ENCODE measurements around the gene SUN1. TPM values are rescaled to one million over a fixed set of nuclear protein-coding genes. Genes with fewer than 3 reads are reported as not detected.

SUN1 gene
- total and polyA plus RNA-seq, 2 experiments from 2014 or later, result 63.3 to 145 TPM

- no peak overlapping the region for H3K4me3 Mint-ChIP-seq
- H3K4me1 ChIP-seq (ENCODE audit: insufficient read depth), result no peaks in the 10 kb centered on the region
- H3F3A ChIP-seq (replicated peaks; ENCODE audit: low read depth), result peaks cover 4% of the 10 kb centered on the region; the same call in 1 of the 2 replicates
- H3K79me2 ChIP-seq (replicated peaks; ENCODE audit: insufficient read depth), result peaks cover 32% of the 10 kb centered on the region
- peaks cover 17% of the 10 kb centered on the region for H4K20me1 ChIP-seq (replicated peaks; ENCODE audit: insufficient read depth)
- H3K27me3 Mint-ChIP-seq (ENCODE audit: insufficient read depth, low read depth, poor library complexity), result peaks cover 4% of the 10 kb centered on the region
- DNase-seq (ENCODE audit: low spot score) (no peak), ATAC-seq (no peak)
- no peak overlapping the region for H3K27ac Mint-ChIP-seq
- no peak overlapping the region for H2AFZ ChIP-seq
- H3K27ac ChIP-seq (ENCODE audit: low read depth), result no peak overlapping the region
- peaks cover 7% of the 10 kb centered on the region for H3K9me3 Mint-ChIP-seq
- H3K4me3 ChIP-seq, result no peak overlapping the region
- H3K36me3 ChIP-seq (ENCODE audit: insufficient read depth), result peaks cover 41% of the 10 kb centered on the region; the same call in 1 of the 2 replicates
- H3K36me3 Mint-ChIP-seq (ENCODE audit: low read depth), result peaks cover 78% of the 10 kb centered on the region
- H3K4me2 ChIP-seq, result no peak overlapping the region
- H3K9me2 ChIP-seq (ENCODE audit: insufficient read depth), result no peaks in the 10 kb centered on the region
- no peaks in the 10 kb centered on the region for H3K27me3 ChIP-seq (ENCODE audit: insufficient read depth)
- no peaks in the 10 kb centered on the region; the same call in 2 of the 3 replicates for H3K4me1 Mint-ChIP-seq
- TF ChIP-seq EZH2 (IDR thresholded peaks at IDR 0.05; ENCODE audit: low read depth, unreplicated experiment) (no peak), REST (IDR thresholded peaks at IDR 0.05; ENCODE audit: unreplicated experiment) (no peak), EZH2phosphoT487 (IDR thresholded peaks at IDR 0.05; ENCODE audit: unreplicated experiment) (no peak), CTCF (conservative IDR thresholded peaks at IDR 0.05; ENCODE audit: low read depth in 2 of 2) (no peak), ETS1 (IDR thresholded peaks at IDR 0.05) (no peak), STAT1 (IDR thresholded peaks at IDR 0.05; ENCODE audit: unreplicated experiment) (no peak), NANOG (IDR thresholded peaks at IDR 0.05; ENCODE audit: borderline replicate concordance) (no peak), ZNF114 (CRISPR knock-in tag; IDR thresholded peaks at IDR 0.05) (no peak), ZNF462 (CRISPR knock-in tag; IDR thresholded peaks at IDR 0.05) (no peak), JUNB (IDR thresholded peaks at IDR 0.05; ENCODE audit: unreplicated experiment) (no peak), POLR2AphosphoS5 (IDR thresholded peaks at IDR 0.05; ENCODE audit: low read depth) (no peak), ZNF331 (CRISPR knock-in tag; IDR thresholded peaks at IDR 0.05; ENCODE audit: low read depth) (no peak), CREB1 (CRISPR knock-in tag; IDR thresholded peaks at IDR 0.05; ENCODE audit: low read depth) (no peak)
Measured at GRCh38 chr7:851204-851603, 18.9 kb downstream of the SUN1 start.

Data from GM23338 (cell line).